ENCODE data around the gene KCNT1.

KCNT1 gene

DNA sequence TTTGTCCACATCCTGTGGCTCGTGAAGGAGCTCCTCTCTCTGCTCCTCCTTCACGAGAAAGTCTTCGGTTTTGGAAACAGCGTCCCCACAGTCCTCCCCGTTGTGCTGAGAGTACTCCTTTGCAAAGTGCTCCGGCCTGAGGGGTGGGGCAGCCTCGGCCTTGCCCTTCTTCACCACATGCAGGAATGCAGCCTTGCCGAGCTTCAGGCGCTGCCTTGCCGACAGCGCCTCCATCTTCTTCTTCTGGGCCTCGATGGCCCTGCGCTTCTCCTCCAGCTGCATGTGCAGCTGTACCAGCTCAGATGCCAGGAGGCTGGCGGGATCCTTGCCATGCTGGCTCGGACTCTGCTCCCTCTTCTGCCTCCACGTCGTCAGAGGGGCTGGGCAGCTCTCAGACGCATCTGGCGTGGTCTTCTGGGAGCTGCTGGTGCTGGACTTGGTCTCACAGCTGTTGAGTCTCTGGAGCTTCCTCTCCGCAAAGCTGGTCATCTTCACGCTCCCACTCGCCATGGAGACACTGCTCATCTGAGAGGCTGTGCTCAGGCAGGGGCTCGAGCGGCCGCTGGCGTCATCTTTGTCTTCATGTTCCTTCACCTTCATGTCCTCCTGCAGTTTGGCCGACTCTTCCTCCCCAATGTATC lies 119.9 kb downstream of the KCNT1 start:
- DNase-seq (ENCODE audit: low spot score) = no peak

DNA sequence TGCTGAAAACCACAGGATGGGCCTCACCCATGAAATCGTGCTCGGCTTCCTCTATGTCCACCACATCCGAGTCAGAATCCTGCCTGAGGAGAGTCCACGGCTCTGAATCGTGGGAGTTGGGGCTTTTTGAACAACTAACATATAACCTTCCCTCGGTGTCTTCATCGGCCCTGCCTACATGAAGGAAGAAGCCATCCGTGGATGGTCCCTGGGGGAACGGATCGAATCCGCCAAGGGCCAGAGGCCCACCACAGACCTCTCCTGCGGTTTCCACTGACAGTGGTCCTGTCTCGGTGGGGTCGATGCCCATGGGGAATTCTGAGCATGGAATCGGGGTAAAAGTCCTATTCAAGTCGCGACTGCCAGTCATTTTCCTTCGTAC lies 120.4 kb downstream of the KCNT1 start:
- no peak for DNase-seq (ENCODE audit: low spot score)

DNA sequence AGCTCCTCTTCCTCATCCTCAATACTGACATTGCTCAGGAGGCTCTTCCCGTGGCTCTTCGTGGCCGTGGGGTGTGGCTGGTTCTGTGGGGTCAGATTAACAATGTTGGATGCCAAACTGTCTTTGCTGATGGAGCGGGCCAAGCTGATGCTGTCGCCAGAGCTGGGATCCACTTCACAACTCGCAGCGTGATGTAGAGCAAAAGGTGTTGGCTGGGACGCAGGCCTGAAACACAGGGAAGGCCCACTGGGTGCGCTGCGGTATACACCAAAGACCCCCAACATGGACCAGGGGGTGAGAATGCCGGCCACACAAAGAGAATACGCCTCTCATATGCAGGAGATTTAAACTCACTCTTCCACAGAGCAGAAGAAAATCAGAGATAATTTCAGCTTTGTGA lies 121.1 kb downstream of the KCNT1 start:
- no peak for DNase-seq (ENCODE audit: low spot score)

DNA sequence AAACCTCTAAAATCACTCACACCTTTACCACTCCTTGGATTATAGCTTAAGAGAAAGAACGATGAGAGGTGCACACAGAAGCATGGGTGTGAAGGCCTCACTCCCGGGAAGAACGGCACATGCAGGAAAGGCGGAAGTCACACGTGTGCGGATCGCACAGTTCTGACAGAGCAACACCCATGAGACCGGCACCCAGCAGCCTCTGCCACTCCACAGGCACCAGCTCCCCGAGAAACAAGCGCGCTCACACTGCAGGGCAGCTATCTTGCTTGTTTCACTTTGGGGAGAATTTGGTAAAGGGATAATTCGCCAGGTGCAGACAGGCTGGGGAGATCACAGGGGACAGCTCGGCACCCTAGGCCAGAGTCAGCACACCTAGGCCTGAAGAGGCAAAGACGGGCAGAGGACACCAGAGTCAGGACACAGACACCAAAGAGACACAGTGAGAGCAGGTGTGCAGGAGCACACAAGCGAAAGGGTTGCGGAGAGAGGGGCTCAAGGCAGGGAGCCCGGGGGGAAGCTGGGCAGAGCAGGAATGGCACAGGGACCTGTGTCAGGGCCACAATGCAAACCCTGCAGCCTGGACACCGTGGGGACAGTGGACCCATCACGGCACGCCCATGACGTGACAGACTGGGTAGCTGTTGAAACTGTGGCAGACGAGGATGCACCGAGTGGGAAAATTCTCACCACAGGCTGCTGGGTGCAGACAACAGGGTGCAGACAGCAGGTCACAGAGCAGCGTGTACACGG lies 123.6 kb downstream of the KCNT1 start:
- DNase-seq (ENCODE audit: low spot score) = no peak

- no peak for DNase-seq (ENCODE audit: low spot score)
These were observed 124.2 kb downstream of the KCNT1 start for GRCh38 chr9:135826188-135826545.

DNA sequence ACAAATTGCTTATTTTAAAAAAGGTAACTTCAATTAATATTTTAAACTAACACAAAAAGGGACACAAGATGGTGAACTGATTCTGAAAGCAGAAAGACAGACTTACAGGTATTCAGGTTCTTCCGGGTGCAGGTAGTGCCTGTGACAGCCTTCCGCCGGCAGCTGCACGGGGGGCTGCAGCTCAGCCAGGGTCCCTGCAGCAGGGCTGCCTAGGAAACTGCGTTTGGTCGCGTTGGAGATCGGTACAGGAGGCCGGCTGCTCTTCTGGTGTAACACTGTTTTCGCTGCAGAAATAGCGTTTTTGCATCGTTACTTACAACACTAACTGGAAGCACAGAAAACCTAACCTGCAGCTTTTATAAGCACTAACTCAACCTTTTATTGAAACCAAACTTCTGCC lies 125.3 kb downstream of the KCNT1 start:
- no peak for DNase-seq (ENCODE audit: low spot score)

DNA sequence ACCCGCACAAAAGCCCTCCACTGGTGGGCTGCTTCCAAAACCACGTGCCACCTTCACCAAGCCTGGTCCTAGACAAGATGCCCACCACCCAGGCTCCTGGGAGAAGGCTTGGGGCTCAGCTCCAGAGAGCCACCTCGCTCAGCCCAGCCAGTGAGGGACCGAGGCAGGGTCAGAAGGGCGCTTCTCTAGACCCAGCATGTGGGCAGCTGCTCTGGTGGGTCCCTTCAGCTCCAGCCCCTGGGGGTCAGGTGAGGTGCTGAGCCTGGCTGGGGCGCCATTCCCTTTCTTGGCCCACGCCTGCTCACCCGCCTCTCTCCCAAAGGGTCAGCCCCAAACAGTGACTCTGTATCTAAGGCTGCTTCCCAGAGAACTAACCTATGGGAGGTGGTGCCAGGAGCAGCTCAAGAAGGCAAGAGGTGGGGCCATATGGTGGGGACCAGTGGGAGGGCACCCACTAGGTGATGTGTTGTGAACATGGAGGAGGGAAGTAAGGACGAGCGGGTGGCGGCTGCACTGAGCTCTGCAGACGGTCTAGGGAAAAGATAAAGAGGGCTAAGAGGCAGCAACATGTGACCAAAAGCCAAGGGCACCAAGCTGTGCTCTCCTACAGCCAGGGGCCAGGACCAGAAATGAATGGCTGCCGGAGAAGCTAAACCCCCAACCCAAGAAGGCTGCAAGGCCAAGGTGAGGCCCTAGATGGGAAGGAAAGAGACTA lies 126.0 kb downstream of the KCNT1 start:
- DNase-seq (ENCODE audit: low spot score) = no peak

DNA sequence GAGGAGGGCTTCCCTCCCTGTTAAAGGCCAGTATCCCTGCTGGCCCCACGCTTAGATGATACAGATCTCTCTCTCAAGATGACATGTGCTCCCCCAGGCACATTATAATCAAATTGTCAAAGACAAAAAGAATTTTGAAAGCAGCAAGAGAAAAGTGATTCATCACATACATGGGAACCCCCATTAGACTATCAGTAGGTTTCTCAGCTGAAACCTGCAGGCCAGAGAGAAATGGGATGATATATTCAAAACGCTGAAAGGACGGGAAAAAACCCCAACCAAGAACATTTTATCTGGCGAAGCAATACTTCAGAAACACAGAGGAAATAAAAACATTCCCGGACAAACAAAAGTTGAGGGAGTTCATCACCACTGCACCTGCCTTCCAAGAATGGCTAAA lies 126.7 kb downstream of the KCNT1 start:
- no peak for DNase-seq (ENCODE audit: low spot score)

GRCh38 chr9:135830496-135830895 lies 128.5 kb downstream of the KCNT1 start:
- no peak for DNase-seq (ENCODE audit: low spot score)

DNA sequence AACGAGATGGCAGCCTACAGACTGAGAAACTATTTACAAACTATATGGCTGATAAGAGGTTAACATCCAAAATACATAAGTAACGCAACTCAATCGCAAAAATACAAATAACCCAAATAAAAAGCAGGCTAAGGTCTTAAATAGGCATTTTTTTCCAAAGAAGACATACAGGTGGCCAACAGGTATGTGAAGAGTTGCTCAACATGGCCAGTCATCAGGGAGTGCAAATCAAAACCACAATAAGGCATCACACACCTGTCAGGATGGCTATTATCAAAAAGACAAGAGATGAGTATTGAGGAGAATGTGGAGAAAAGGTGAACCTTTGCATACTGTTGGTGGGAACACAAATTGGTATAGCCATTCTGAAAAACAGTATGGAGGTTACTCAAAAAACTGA lies 131.9 kb downstream of the KCNT1 start:
- DNase-seq (ENCODE audit: low spot score) = no peak

- DNase-seq (ENCODE audit: low spot score) = no peak
These were observed 133.1 kb downstream of the KCNT1 start for GRCh38 chr9:135835131-135835530.

DNA sequence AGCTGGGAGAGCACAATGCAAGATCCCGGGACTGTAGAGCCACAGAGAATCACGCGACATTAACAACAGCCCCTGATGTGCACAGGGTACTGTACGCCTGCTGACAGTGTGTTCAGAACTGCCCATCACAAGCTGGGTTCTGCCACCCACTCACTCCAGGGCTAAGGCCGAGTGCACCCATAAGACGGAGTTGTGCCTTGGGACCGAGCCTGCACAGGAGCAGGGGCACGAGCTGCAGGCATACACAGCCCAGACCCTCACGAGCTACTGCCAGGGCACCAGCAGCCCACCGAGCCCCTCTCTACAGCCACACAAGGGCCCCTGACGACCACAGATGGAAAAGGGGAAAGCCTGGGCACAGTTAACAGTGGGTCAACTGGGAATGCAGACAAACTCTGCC lies 137.5 kb downstream of the KCNT1 start:
- no peak for DNase-seq (ENCODE audit: low spot score)

DNA sequence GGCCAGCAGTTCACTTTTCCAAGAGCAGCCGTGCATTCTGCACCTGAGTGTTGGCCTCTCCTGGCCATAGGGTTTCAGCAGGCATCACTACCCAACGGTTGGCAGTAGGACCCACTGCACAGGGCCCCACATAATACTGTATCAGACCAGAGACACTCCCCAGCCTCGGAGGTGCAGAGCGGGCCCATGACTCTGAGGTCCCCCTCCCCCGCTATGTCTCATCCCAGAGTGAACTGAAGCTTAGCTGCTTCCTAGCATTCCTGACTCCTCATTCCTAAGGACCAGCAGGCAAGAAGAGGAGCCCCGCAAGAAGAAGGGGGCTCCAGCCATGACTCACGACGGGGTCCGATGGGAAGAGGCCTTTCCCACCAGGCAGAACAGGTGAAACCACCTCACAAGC lies 138.1 kb downstream of the KCNT1 start:
- no peak for DNase-seq (ENCODE audit: low spot score)

DNA sequence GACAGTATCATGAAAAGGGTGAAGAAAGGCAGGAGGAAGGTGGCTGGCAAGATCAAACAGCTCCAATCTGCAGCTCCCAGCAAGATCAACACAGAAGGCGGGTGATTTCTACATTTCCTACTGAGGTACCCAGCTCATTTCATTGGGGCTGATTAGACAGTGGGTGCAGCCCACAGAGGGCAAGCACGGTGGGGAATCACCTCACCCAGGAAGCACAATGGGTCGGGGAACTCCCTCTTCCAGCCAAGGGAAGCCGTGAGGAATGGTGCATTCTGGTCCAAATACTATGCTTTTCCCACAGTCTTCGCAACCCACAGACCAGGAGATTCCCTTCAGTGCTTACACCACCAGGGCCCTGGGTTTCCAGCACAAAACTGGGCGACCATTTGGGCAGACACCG lies 138.6 kb downstream of the KCNT1 start:
- DNase-seq (ENCODE audit: low spot score) = no peak

Data from activated CD4-positive, alpha-beta T cell treated with anti-CD3 and anti-CD28 coated beads, Interleukin-2, Interleukin-4, amounts not matched to agents 100 ng/mL and 50 ng/mL, durations not matched to agents 16 hours and 8 hours (primary cell).